ENCODE measurements around the gene GAB1. TPM values are rescaled to one million over a fixed set of nuclear protein-coding genes. Genes with fewer than 3 reads are reported as not detected.

GAB1 gene
- total RNA-seq, 1 experiment from 2014 or later: 3.8 TPM

- RAD21 ChIA-PET (ENCODE audit: low non-redundant PET in 1 of 2, low total read pairs in 2 of 2, uncharacterized antibody in 2 of 2, unreplicated experiment in 2 of 2): no interaction called here
- no peaks in the 10 kb centered on the region for H4K20me1 ChIP-seq (ENCODE audit: insufficient read depth)
Measured at GRCh38 chr4:143320113-143320512, 16.6 kb upstream of the GAB1 start.

GRCh38 chr4:143326735-143327134 is 9.9 kb upstream of the GAB1 start:
- H3K36me3 ChIP-seq (ENCODE audit: control insufficient read depth in 1 of 2, insufficient read depth in 2 of 2, low read length in 2 of 2): no peaks in the 10 kb centered on the region
- intact Hi-C loops (cut with micrococcal nuclease): no loop called here
- H2AFZ ChIP-seq (ENCODE audit: low read depth, low read length, poor library complexity, severe bottlenecking): no peak overlapping the region
- ChIA-PET RAD21 (ENCODE audit: low non-redundant PET in 1 of 2, low total read pairs in 2 of 2, uncharacterized antibody in 2 of 2, unreplicated experiment in 2 of 2) (no interaction called here), POLR2A (no interaction called here), CTCF (no interaction called here)
- no TSS peak for BruUV-seq (replicated peaks)
- H3K27ac ChIP-seq (ENCODE audit: low read depth, low read length): no peak overlapping the region
- H3K4me1 ChIP-seq (ENCODE audit: control insufficient read depth in 1 of 2, insufficient read depth in 2 of 2, low read length in 2 of 2): no peaks in the 10 kb centered on the region
- H3K4me2 ChIP-seq (ENCODE audit: low read length): no peak overlapping the region
- no peaks in the 10 kb centered on the region for H3K9me3 ChIP-seq (ENCODE audit: control insufficient read depth in 1 of 2, insufficient read depth in 1 of 2, low read depth in 1 of 2, low read length in 2 of 2)
- H3K27me3 ChIP-seq (ENCODE audit: insufficient read depth, low read length): no peaks in the 10 kb centered on the region
- H4K20me1 ChIP-seq (ENCODE audit: insufficient read depth): no peaks in the 10 kb centered on the region
- ATAC-seq (no peak), DNase-seq (ENCODE audit: low read depth, low spot score) (no peak)
- no peaks in the 10 kb centered on the region for H3K9me2 ChIP-seq (ENCODE audit: insufficient read depth)
- TF ChIP-seq POLR2AphosphoS5 (IDR thresholded peaks at IDR 0.05; ENCODE audit: low read depth, low read length): no peak
- no peak for TF ChIP-seq RAD21 (IDR thresholded peaks at IDR 0.05; ENCODE audit: low read depth)
- TF ChIP-seq CBX3 (IDR thresholded peaks at IDR 0.05; ENCODE audit: low read depth): no peak
- TF ChIP-seq SRF (IDR thresholded peaks at IDR 0.05; ENCODE audit: low read depth): no peak
- TF ChIP-seq YY1 (IDR thresholded peaks at IDR 0.05; ENCODE audit: extremely low read depth, insufficient replicate concordance, low read depth, low read length): no peak
- TF ChIP-seq MAX (IDR thresholded peaks at IDR 0.05): no peak
- TF ChIP-seq CEBPB (IDR thresholded peaks at IDR 0.05; ENCODE audit: low read depth): no peak
- TF ChIP-seq ELF1 (IDR thresholded peaks at IDR 0.05; ENCODE audit: borderline replicate concordance, low read depth): no peak
- H3K4me3 ChIP-seq (replicated peaks in 1 of 2; ENCODE audit: low read depth in 1 of 2, low read length in 2 of 2): no peak overlapping the region
- H3K79me2 ChIP-seq (ENCODE audit: insufficient read depth, low read length): no peaks in the 10 kb centered on the region
- H3K9ac ChIP-seq (ENCODE audit: low read length): no peak overlapping the region

More at GRCh38 chr4:143320113-143320512, 16.6 kb upstream of the GAB1 start:
- Histone ChIP-seq H3K36me3 (ENCODE audit: control insufficient read depth in 1 of 2, insufficient read depth in 2 of 2, low read length in 2 of 2) (no peaks in the 10 kb centered on the region), H3K4me3 (replicated peaks in 1 of 2; ENCODE audit: low read depth in 1 of 2, low read length in 2 of 2) (no peak overlapping the region), H3K9ac (ENCODE audit: low read length) (no peak overlapping the region), H3K27me3 (ENCODE audit: insufficient read depth, low read length) (no peaks in the 10 kb centered on the region), H3K27ac (ENCODE audit: low read depth, low read length) (no peak overlapping the region), H3K79me2 (ENCODE audit: insufficient read depth, low read length) (no peaks in the 10 kb centered on the region), H3K4me2 (ENCODE audit: low read length) (no peak overlapping the region), H3K4me1 (ENCODE audit: control insufficient read depth in 1 of 2, insufficient read depth in 2 of 2, low read length in 2 of 2) (no peaks in the 10 kb centered on the region), H3K9me2 (ENCODE audit: insufficient read depth) (no peaks in the 10 kb centered on the region), H3K9me3 (ENCODE audit: control insufficient read depth in 1 of 2, insufficient read depth in 1 of 2, low read depth in 1 of 2, low read length in 2 of 2) (no peaks in the 10 kb centered on the region), H2AFZ (ENCODE audit: low read depth, low read length, poor library complexity, severe bottlenecking) (no peak overlapping the region)
- DNase-seq (ENCODE audit: low read depth, low spot score) (no peak), ATAC-seq (no peak)
- TF ChIP-seq ZBTB33 (IDR thresholded peaks at IDR 0.05; ENCODE audit: extremely low read depth, insufficient replicate concordance, low read length): no peak
- no peak for TF ChIP-seq CEBPB (IDR thresholded peaks at IDR 0.05; ENCODE audit: low read depth)
- no peak for TF ChIP-seq JUND (IDR thresholded peaks at IDR 0.05)
- no peak for TF ChIP-seq FOSL1 (IDR thresholded peaks at IDR 0.05; ENCODE audit: low read depth)
- no peak for TF ChIP-seq ELF1 (IDR thresholded peaks at IDR 0.05; ENCODE audit: borderline replicate concordance, low read depth)
- TF ChIP-seq ZNF274 (IDR thresholded peaks at IDR 0.05; ENCODE audit: low read depth, low read length): no peak
- ChIA-PET CTCF (no interaction called here), POLR2A (no interaction called here)
- BruUV-seq (replicated peaks): no TSS peak
- intact Hi-C loops (cut with micrococcal nuclease): no loop called here

All from HCT116 (cell line).